G401 (cell line): ENCODE results near the gene KRTAP23-1. TPM values are rescaled to one million over a fixed set of nuclear protein-coding genes. Genes with fewer than 3 reads are reported as not detected.

Experiments
- DNase-seq: peaks from one replicate; pipeline ENCODE4 v3.0.0-alpha.2; 2015; ENCODE audit warnings: low spot score
- in situ Hi-C: cut with HindIII; loops from 2 replicates; pipeline ENCODE4 v1.10.0; 2016; ENCODE audit warnings: low sequenced_read_pairs, mixed read lengths
- total RNA-seq: library from RNA; depleted of rRNA; stranded (reverse); fragments of >200 nt; shearing (Covaris generic); gene quantifications from 2 replicates; pipeline ENCODE4 v1.2.3, GENCODE V29; 2014; rRNA removed

Gene KRTAP23-1
- total RNA-seq, 1 experiment from 2014 or later, result not detected

DNA sequence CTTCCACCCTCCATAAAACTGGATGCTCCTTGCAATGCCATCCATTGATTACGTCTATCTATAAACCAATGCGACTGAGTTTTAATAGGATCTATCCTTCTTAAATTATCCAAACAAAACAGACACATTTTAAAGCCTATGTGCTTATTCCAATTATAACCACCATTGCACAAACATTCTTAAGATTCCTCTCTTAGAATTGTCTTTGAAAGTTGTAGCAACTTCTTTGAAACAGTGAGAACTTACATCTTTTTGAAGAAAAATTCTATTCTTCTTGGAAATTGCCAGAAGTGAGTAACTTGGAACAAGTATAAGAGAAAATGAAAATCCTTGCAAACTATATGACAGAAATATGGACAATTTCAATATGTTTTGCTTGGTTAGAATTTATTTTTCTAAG is 28.2 kb downstream of the KRTAP23-1 start, which contains the start of gene KRTAP26-1:
Gene KRTAP26-1, minus strand, starts transcription at position 101 of the 400 bp plus-strand sequence. CDS start 280 bp downstream, outside the sequence.
- in situ Hi-C loops, result no loop called here
- no peak for DNase-seq

GRCh38 chr21:30315701-30316100 is 32.7 kb downstream of the KRTAP23-1 start:
- in situ Hi-C loops, result no loop called here
- no peak for DNase-seq

DNA sequence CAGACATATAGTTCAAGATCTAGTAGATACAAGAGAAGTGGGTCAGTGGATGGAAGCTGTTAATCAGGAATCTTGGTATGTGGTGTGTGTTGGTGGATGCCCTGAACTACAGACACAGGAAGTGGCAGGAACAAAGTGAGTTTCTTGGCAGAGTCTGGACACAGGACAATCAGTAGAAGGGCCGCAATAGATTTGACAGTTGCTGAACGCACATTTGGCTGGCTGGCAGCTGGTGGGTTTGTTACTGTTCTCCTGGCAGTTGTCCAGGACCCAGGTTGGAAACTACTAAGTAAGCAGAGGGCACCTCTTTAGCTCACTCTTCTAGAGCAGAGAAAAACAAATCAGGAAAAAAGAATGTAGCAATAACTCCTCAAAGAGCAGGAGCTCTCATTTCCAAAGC is 41.5 kb downstream of the KRTAP23-1 start:
- DNase-seq, result no peak
- in situ Hi-C loops, result no loop called here

DNA sequence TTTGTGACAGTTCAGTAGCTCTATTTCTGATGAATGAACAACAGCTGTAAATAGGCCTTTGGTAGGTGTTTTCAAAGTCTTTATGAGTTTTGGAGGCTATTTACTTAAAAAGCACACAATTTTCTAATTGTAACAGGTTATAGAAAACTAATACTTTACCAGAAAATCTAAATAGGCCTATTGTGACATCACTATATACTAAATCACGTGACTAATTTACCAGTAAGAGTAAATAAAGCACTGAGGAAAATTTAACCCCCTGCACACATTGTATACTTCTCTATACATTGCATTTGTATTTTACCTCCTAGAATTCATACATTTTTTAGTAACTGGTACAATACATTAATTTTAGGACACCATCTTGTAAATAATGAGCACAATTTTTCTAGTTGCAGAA is 43.3 kb downstream of the KRTAP23-1 start:
- DNase-seq, result no peak
- in situ Hi-C loops, result no loop called here

Other genes starting within 250 kb of the KRTAP23-1 start
- not detected in 2 replicates for gene CLDN17, start 181.8 kb downstream of the KRTAP23-1 start, total RNA-seq
- not detected in 2 replicates for gene CLDN8, start 132.5 kb downstream of the KRTAP23-1 start, total RNA-seq
- not detected in 2 replicates for gene KRTAP24-1, start 65.7 kb downstream of the KRTAP23-1 start, total RNA-seq
- gene KRTAP25-1, start 59.1 kb downstream of the KRTAP23-1 start, total RNA-seq, result not detected in 2 replicates
- not detected in 2 replicates for gene KRTAP26-1, start 28.3 kb downstream of the KRTAP23-1 start, total RNA-seq
- gene KRTAP27-1, start 10.9 kb downstream of the KRTAP23-1 start, total RNA-seq, result not detected in 2 replicates
- gene KRTAP13-2, start 23.7 kb upstream of the KRTAP23-1 start, total RNA-seq, result not detected in 2 replicates
- gene KRTAP13-1, start 47.4 kb upstream of the KRTAP23-1 start, total RNA-seq, result not detected in 2 replicates
- gene KRTAP13-3, start 77.3 kb upstream of the KRTAP23-1 start, total RNA-seq, result not detected in 2 replicates
- not detected in 2 replicates for gene KRTAP13-4, start 81.6 kb upstream of the KRTAP23-1 start, total RNA-seq
- gene KRTAP15-1, start 91.7 kb upstream of the KRTAP23-1 start, total RNA-seq, result not detected in 2 replicates
- gene KRTAP19-1, start 131.8 kb upstream of the KRTAP23-1 start, total RNA-seq, result not detected in 2 replicates
- gene KRTAP19-2, start 138.8 kb upstream of the KRTAP23-1 start, total RNA-seq, result not detected in 2 replicates
- gene KRTAP19-3, start 143.4 kb upstream of the KRTAP23-1 start, total RNA-seq, result not detected in 2 replicates
- not detected in 2 replicates for gene KRTAP19-4, start 148.6 kb upstream of the KRTAP23-1 start, total RNA-seq
- gene KRTAP19-5, start 153.5 kb upstream of the KRTAP23-1 start, total RNA-seq, result not detected in 2 replicates
- not detected in 2 replicates for gene KRTAP19-6, start 193.3 kb upstream of the KRTAP23-1 start, total RNA-seq
- gene KRTAP19-7, start 212.7 kb upstream of the KRTAP23-1 start, total RNA-seq, result not detected in 2 replicates
- not detected in 2 replicates for gene KRTAP22-2, start 241.8 kb upstream of the KRTAP23-1 start, total RNA-seq
- gene KRTAP6-3, start 243.8 kb upstream of the KRTAP23-1 start, total RNA-seq, result not detected in 2 replicates